ENCODE results near the gene AHDC1.

- TF ChIP-seq JUN (CRISPR knock-in tag; IDR thresholded peaks at IDR 0.05), result no peak
- no peak for TF ChIP-seq ATF2 (CRISPR knock-in tag; IDR thresholded peaks at IDR 0.05)
- TF ChIP-seq BCL6 (CRISPR knock-in tag; IDR thresholded peaks at IDR 0.05), result no peak
- no peak for TF ChIP-seq MTA3 (CRISPR knock-in tag; IDR thresholded peaks at IDR 0.05)
- no peak for TF ChIP-seq KLF9 (CRISPR knock-in tag; IDR thresholded peaks at IDR 0.05; ENCODE audit: low read depth)
- TF ChIP-seq AHDC1 (CRISPR knock-in tag; IDR thresholded peaks at IDR 0.05; ENCODE audit: borderline replicate concordance), result no peak
- TF ChIP-seq EZH2 (conservative IDR thresholded peaks at IDR 0.05; ENCODE audit: low read depth, low read length), result no peak
- TF ChIP-seq TARDBP (CRISPR knock-in tag; IDR thresholded peaks at IDR 0.05), result no peak
- TF ChIP-seq ZNF432 (CRISPR knock-in tag; IDR thresholded peaks at IDR 0.05; ENCODE audit: borderline replicate concordance), result no peak
- no peak for TF ChIP-seq PRDM10 (CRISPR knock-in tag; IDR thresholded peaks at IDR 0.05; ENCODE audit: low read depth)
- no peak for TF ChIP-seq ZEB1 (IDR thresholded peaks at IDR 0.05; ENCODE audit: insufficient replicate concordance, low read depth)
- no peak for TF ChIP-seq IRF9 (CRISPR knock-in tag; IDR thresholded peaks at IDR 0.05; ENCODE audit: borderline replicate concordance)
- TF ChIP-seq POLR2A (IDR thresholded peaks at IDR 0.05; ENCODE audit: insufficient read depth in 1 of 2, low read depth in 2 of 2, low read length in 2 of 2), result no peak
Measured at GRCh38 chr1:27574871-27575831, 28.8 kb downstream of the AHDC1 start.

Measured in HepG2 (cell line).